Transverse colon (tissue), 3 donors: ENCODE results near the gene PIK3CB.

Experiments used
- POLR2A ChIP-seq: fragments of 450-650 bp; IDR thresholded peaks from one replicate; pipeline ENCODE4 v1.6.1; 2016; ENCODE audit warnings: antibody characterized with exemption, mild to moderate bottlenecking, moderate library complexity
- POLR2AphosphoS5 ChIP-seq, 3 donors: sonication (generic); formaldehyde crosslinking; IDR thresholded peaks; one replicate each; pipeline ENCODE4 v1.6.1; 2016; ENCODE audit warnings: antibody characterized with exemption in 3 of 3

DNA sequence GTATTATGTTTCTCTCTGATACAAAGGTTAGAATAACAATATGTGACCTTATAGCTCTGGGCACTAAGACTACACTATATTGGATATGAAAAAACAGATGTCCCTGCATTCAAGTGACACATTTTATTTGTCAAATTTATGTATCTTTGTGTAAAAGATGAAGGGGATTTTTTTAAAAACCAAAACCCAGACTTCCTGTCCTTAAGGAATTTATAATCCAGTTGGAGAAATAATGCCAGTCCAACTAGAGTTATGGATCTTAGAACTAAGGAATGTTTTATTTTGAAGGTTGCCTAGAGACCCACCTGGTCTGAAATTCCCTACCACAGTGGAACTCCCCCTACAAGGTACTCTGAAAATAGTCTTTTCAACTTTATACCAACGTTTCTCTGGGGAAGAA is 33.3 kb upstream of the PIK3CB start:
- no peak for TF ChIP-seq POLR2AphosphoS5 (IDR thresholded peaks at IDR 0.05)
- TF ChIP-seq POLR2A, result no peak
